Lung (tissue), 12 donors: ENCODE measurements around the gene SHE. TPM values are rescaled to one million over a fixed set of nuclear protein-coding genes. Genes with fewer than 3 reads are reported as not detected.

ENCODE experiments used
- ATAC-seq: fragments of 200-7000 bp; cut with Tn5 transposase; one replicate; pipeline ENCODE4 v1.9.1; 2020; ENCODE audit warnings: moderate number of reproducible peaks; ENCODE audit not compliant: insufficient read depth, low FRiP score
- DNase-seq, 3 donors: peaks; one replicate each; pipeline ENCODE4 v3.0.0-alpha.2; 2013 to 2017
- H3K27ac ChIP-seq, 2 donors: one replicate each; pipeline ENCODE4 v1.5.1; 2013; ENCODE audit warnings: mild to moderate bottlenecking in 2 of 2, moderate library complexity in 2 of 2, control low read depth in 1 of 2, inconsistent platforms in 1 of 2, low read depth in 1 of 2, low read length in 1 of 2
- H3K27me3 ChIP-seq, 3 donors: one replicate each; pipeline ENCODE4 v1.5.1; 2013; ENCODE audit warnings: low read length in 2 of 3; ENCODE audit not compliant: control insufficient read depth in 3 of 3, insufficient read depth in 3 of 3
- H3K36me3 ChIP-seq, 4 donors: one replicate each; pipeline ENCODE4 v1.5.1; 2013; ENCODE audit warnings: low read length in 4 of 4, mild to moderate bottlenecking in 1 of 4, moderate library complexity in 1 of 4; ENCODE audit not compliant: control insufficient read depth in 4 of 4, insufficient read depth in 4 of 4
- H3K4me1 ChIP-seq, 5 donors: one replicate each; pipeline ENCODE4 v1.5.1; 2013; ENCODE audit warnings: low read length in 5 of 5, mild to moderate bottlenecking in 2 of 5, moderate library complexity in 1 of 5; ENCODE audit not compliant: control insufficient read depth in 5 of 5, insufficient read depth in 5 of 5
- H3K4me3 ChIP-seq: one replicate; pipeline ENCODE4 v1.5.1; 2013; ENCODE audit warnings: mild to moderate bottlenecking, control low read depth, moderate library complexity
- H3K9ac ChIP-seq, 2 donors: one replicate each; pipeline ENCODE4 v1.5.1; 2013; ENCODE audit warnings: low read length in 2 of 2, control low read depth in 1 of 2; ENCODE audit not compliant: insufficient read depth in 1 of 2
- H3K9me3 ChIP-seq, 4 donors: one replicate each; pipeline ENCODE4 v1.5.1; 2013; ENCODE audit warnings: low read length in 3 of 4, mild to moderate bottlenecking in 1 of 4, moderate library complexity in 1 of 4; ENCODE audit not compliant: control insufficient read depth in 4 of 4, insufficient read depth in 3 of 4
- CTCF ChIP-seq: IDR thresholded peaks from 2 replicates; pipeline ENCODE4 v1.5.1; 2012; ENCODE audit warnings: mild to moderate bottlenecking; ENCODE audit errors: control extremely low read depth, extremely low read depth
- WGBS, 2 donors: extraction: QIAGEN DNeasy Blood & Tissue Kit; methylation state at CpG; one replicate each; pipeline ENCODE4 v1.1.7; 2013; 5-methylcytosine and 5-hydroxymethylcytosine counted together
- polyA plus RNA-seq, 2 donors: library from polyadenylated mRNA; stranded (reverse); fragments of 200-250 nt; gene quantifications; one replicate each; pipeline ENCODE4 v1.2.1, GENCODE V29; 2013
- total RNA-seq, 2 donors: library from RNA; depleted of rRNA in 1 of 2; stranded (reverse); fragments of >200 nt in 1 of 2; gene quantifications; one replicate each; pipeline ENCODE4 v1.2.1, GENCODE V29; 2014 to 2021
- donor health status: control.
- donor health status: control.
- donor health status: Bipolar disorder and iron deficiency.
- donor health status: healthy.
- donor health status: DM: yes; HTN: yes; CAD: no.

SHE gene
- total and polyA plus RNA-seq, 4 donors = 15.1 to 33.5 (median 21.0) TPM

- no peaks in the 10 kb centered on the region for H3K27me3 ChIP-seq
- DNase-seq (no peak), ATAC-seq (peak; percentile 68)
- TF ChIP-seq CTCF = no peak
- 55 to 74% methylated on average over 14 of the region's 14 CpGs for WGBS, 2 donors
- peak overlapping the region in 1 of 2 donors; percentile 74 for H3K27ac ChIP-seq
- no peak overlapping the region for H3K9ac ChIP-seq
- no peaks in the 10 kb centered on the region for H3K9me3 ChIP-seq
- no peak overlapping the region for H3K4me3 ChIP-seq
- peaks cover 0 to 17% (median 7%) of the 10 kb centered on the region in 5 donors for H3K4me1 ChIP-seq
- H3K36me3 ChIP-seq = peaks cover 0 to 6% (median 0%) of the 10 kb centered on the region in 4 donors
Measured at GRCh38 chr1:154483941-154484803, 18.0 kb downstream of the SHE start.

- Histone ChIP-seq H3K27ac (peak overlapping the region in 1 of 2 donors; percentile 30), H3K9me3 (no peaks in the 10 kb centered on the region), H3K9ac (no peak overlapping the region), H3K4me3 (no peak overlapping the region), H3K27me3 (no peaks in the 10 kb centered on the region), H3K4me1 (peaks cover 0 to 9% (median 3%) of the 10 kb centered on the region in 5 donors), H3K36me3 (peaks cover 0 to 6% (median 0%) of the 10 kb centered on the region in 4 donors)
- ATAC-seq (no peak), DNase-seq (no peak)
- WGBS, 2 donors = 38 to 43% methylated on average over 1 of the region's 1 CpG
- TF ChIP-seq CTCF = no peak
Measured at GRCh38 chr1:154481053-154481452, 21.2 kb downstream of the SHE start.

- WGBS, 2 donors = 33 to 36% methylated on average over 9 of the region's 9 CpGs
- Histone ChIP-seq H3K36me3 (peaks cover 0 to 3% (median 0%) of the 10 kb centered on the region in 4 donors), H3K4me3 (no peak overlapping the region), H3K27me3 (no peaks in the 10 kb centered on the region), H3K9me3 (no peaks in the 10 kb centered on the region), H3K27ac (no peak overlapping the region), H3K9ac (no peak overlapping the region), H3K4me1 (peaks cover 0 to 1% (median 0%) of the 10 kb centered on the region in 5 donors)
- peak; percentile 83 for ATAC-seq
- peak; percentile 98 for TF ChIP-seq CTCF
- peak; percentile 87 to 95 (median 93) for DNase-seq
Measured at GRCh38 chr1:154479764-154480421, 22.3 kb downstream of the SHE start.
